GM18870 (cell line): ENCODE results near the gene CENPB.
"Not testable (repeated sequence)": the region's sequence is repeated elsewhere in the genome, so short reads cannot be mapped to it uniquely, and the experiment has no call there.

Experiments used
- ATAC-seq: cut with Tn5 transposase; IDR thresholded peaks from one replicate; pipeline ENCODE4 v1.9.1; 2021; ENCODE audit warnings: moderate library complexity; ENCODE audit not compliant: unreplicated experiment

Gene CENPB

GRCh38 chr20:3811467-3812258 is 25.1 kb upstream of the CENPB start:
- no peak for ATAC-seq

- no peak for ATAC-seq
These were observed 22.0 kb upstream of the CENPB start for GRCh38 chr20:3808544-3808943.

- no peak for ATAC-seq
These were observed 18.2 kb upstream of the CENPB start for GRCh38 chr20:3804781-3805180.

- no peak for ATAC-seq
These were observed 17.8 kb upstream of the CENPB start for GRCh38 chr20:3804254-3804751.

- ATAC-seq, result no peak
These were observed 17.3 kb upstream of the CENPB start for GRCh38 chr20:3803854-3804253.

- ATAC-seq, result no peak
These were observed 16.7 kb upstream of the CENPB start for GRCh38 chr20:3803289-3803688.

GRCh38 chr20:3802524-3803239 is 16.1 kb upstream of the CENPB start:
- no peak for ATAC-seq

- ATAC-seq, result no peak
These were observed 15.3 kb upstream of the CENPB start for GRCh38 chr20:3801846-3802245.

- no peak for ATAC-seq
These were observed 14.8 kb upstream of the CENPB start for GRCh38 chr20:3801299-3801698.

GRCh38 chr20:3800878-3801260 is 14.3 kb upstream of the CENPB start:
- ATAC-seq, result no peak

GRCh38 chr20:3800256-3800877 is 13.8 kb upstream of the CENPB start:
- no peak for ATAC-seq

GRCh38 chr20:3798908-3799248 is 12.3 kb upstream of the CENPB start:
- ATAC-seq, result no peak

- ATAC-seq, result no peak
These were observed 11.8 kb upstream of the CENPB start for GRCh38 chr20:3798373-3798768.

- ATAC-seq, result no peak
These were observed 11.2 kb upstream of the CENPB start for GRCh38 chr20:3797592-3798372.

- no peak for ATAC-seq
These were observed 10.6 kb upstream of the CENPB start for GRCh38 chr20:3797226-3797545.

- no peak for ATAC-seq
These were observed 10.1 kb upstream of the CENPB start for GRCh38 chr20:3796477-3797225.

- no peak for ATAC-seq
These were observed 9.2 kb upstream of the CENPB start, which contains the start of gene CDC25B for GRCh38 chr20:3795511-3796468. Gene CDC25B, plus strand, starts transcription at chr20:3796310. Its CDS starts 222 bp downstream, at chr20:3796532.

GRCh38 chr20:3794701-3795420 is 8.3 kb upstream of the CENPB start:
- no peak for ATAC-seq

- ATAC-seq, result not testable (repeated sequence)
These were observed 7.6 kb upstream of the CENPB start for GRCh38 chr20:3794168-3794567.
